HG02610 (cell line): Measurements from ENCODE around the gene NSG2.
"Not testable (repeated sequence)": the region's sequence is repeated elsewhere in the genome, so short reads cannot be mapped to it uniquely, and the experiment has no call there.

Source experiments
- ATAC-seq: cut with Tn5 transposase; IDR thresholded peaks from one replicate; pipeline ENCODE4 v1.9.1; 2021; ENCODE audit warnings: mild to moderate bottlenecking, moderate library complexity; ENCODE audit not compliant: unreplicated experiment

The NSG2 gene

DNA sequence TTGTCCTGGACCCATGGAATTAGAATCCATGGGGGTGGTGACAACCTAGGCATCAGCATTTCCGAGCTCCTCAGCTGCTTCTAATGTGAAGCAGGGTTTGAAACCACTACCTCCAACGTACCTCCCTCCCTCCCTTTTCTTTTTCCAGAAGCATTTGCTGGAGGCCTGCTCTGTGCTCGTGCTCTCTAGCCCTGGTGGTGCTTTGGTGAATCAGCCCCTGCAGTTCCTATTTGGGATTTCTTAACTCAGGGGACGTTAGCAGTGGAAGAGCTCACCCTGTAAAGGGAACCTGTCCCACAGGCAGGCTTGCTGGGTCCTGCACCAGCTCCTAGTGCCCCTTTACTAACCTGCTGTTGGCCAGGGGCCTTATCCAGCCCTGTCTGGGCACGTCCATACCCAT is 55.0 kb downstream of the NSG2 start:
- ATAC-seq, result no peak

DNA sequence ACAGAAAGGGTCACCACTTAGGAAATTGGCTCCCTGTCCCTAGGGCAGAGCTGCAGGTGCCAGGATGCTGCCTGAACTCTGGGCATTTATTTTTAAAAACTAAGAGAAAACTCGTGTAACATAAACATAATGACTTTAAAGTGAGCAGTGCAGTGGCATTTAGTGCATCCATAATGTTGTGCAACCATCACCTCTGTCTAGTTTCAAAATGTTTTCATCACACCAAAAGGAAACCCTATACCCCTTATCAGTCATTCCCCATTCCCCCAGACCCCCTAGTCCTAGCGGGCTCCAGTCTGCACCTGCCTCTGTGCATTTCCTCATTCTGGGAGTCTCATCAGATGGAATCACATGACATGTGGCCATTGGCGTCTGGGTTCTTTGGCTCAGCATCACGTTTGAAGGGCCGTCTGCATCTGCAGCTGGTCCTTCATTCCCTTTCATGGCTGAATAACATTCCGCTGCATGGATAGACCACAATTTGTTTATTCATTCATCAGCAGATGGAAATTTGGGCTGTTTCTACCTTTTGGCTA is 55.8 kb downstream of the NSG2 start:
- no peak for ATAC-seq

DNA sequence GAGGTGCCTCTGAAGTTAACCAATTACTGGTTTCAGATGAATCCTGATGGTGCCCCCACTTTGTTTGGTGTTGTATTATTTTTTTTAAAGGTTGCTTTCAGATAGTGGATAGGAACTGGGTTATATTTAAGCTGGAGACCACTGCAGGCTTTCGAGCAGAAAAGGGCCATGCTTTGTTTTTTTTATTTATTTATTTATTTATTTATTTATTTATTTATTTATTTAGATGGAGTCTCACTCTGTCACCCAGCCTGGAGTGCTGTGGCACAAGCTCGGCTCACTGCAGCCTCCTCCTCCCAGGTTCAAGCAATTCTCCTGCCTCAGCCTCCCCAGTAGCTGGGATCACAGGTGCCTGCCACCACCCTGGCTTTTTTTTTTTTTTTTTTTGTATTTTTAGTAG is 57.1 kb downstream of the NSG2 start:
- not testable (repeated sequence) for ATAC-seq

DNA sequence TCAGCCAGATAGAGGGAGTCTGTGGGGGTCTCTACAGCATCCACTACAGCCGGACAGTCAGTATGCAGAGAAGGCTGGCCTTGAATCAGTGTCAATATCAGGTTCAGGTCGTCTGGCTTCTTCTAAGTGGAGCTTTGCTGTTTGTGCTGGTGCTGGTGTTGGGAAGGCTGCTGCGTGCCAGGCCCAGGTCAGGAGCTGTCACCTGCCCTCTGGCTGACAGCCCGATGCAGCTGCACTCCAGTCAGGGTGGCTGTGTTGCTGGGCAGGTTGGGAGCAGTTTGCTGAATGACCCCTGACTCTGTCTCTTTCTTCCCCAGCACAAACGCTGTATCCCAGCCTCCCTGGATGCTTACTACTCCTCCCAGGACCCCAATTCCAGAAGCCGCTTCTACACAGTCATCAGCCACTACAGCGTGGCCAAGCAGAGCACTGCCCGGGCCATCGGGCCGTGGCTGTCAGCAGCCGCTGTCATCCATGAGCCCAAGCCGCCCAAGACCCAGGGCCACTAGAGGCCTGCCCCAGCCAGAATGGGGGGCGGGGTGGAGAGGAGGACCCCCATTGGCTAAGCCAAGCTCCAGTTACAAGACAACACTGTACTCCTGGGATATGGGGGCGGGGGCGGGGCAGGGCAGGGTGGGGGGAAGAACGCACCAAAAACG is 61.6 kb downstream of the NSG2 start:
- no peak for ATAC-seq

DNA sequence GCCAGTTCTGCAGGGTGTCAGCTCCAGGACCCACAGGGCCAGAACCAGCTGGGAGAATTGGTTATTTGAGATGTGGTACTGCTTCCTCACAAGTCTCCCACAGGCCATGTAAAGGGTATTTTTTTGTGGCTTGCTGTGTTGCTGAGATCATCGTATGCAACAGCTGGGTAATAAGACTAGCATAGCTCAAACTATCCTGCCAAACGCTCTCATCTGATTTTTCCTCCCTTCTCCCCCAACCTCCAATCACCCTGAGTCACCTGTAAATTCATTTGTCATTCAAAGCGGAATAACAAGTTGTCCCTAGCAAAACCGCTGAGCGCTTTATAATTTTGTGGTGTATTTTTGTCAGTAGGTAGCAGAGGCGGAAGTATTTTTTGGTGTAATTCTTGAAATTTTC is 63.2 kb downstream of the NSG2 start:
- ATAC-seq, result no peak

DNA sequence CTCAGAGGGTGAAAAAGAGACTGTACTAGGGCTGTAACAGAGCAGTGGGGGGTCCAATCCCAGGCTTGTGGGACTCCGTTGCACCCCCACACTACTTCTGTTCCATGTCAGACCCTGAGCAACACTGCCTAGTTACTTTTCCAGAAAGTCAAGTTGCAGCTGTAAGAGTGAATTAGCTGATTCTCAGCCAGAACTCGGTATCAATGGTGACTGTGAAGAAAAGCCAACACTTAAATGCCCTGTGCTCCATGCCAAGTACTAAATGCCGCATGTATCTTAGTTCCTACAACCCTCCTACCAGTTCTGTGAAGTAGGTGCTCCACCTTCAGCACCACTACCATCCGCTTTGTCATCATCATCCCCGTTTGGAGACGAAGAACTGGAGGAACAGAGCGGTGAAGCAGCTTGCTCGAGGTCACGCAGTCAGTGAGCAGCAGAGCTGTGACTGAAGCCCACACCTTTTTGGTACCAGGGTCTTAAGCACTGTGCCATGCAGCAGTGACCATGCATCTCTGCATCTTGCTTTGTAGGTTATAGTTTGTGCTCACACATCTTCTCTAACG is 64.3 kb downstream of the NSG2 start:
- ATAC-seq, result no peak

DNA sequence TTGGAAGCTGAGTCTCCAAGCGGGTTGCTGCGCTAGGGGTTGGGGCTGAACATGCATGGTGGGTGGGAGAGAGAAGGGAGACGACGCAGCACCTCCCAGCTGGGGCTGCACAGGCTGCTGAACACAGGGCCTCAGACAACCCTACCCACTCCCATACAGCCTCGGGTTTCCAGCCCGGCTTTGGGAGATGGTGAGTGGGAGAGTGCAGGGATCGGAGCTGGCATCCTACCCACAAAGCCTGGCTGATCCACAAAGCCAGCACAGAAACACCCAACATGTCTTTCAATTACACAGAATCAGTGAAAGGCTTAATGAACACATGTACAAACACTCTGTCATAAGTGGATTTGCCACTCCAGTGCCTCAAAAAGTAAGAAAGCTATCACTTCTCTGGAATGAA is 64.8 kb downstream of the NSG2 start:
- ATAC-seq, result no peak

DNA sequence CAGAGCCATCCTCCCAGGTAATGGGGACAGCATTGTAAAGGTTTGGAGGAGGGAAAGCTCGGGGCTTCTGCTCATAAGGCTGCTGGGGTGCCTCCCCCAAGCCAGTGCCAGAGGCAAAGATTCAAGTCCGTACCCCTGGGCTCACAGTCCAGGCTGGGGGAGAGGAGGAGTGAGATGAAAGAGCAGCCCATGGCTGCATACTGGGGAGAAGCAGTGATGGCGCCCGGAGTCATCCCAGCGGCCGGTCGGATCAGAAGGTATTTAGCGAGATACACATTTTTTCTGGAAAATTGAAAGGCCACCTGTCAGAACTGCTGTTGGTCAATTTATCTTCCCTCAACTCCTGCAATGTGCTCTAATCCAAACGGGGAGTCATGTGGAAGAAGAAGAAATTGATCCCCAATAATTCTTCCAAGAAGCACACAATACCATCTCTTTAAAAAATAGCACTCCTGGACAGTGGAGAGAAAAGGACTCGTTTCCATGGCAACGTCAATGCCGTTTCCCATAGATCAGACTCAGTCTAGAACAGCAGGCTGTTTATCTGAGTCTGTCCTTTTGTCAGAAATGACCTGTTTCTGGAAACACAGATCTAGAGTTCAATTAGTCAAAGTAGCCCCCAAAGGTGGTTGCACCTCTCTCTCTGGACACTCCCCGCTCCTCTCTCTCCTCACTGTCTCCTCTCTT is 65.9 kb downstream of the NSG2 start:
- ATAC-seq, result no peak

DNA sequence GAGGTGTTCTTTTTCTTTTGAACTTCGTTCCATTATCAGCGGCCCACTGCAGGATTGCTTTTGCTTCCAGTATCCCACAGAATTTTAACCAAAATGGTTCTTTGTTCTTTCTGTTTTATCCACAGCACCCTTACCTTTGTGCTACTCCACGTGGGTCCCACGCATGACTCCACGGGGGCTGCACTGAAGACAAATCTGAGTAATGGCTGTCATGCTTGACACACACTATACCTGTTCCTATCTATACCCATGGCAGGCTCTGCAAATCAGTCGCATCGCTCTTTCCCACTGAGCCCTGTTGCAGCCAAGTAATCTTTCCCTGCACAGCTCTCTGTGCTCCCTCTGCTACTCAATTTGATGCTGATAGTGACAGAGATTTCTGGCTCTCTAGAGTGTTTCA is 69.7 kb downstream of the NSG2 start:
- ATAC-seq, result no peak

DNA sequence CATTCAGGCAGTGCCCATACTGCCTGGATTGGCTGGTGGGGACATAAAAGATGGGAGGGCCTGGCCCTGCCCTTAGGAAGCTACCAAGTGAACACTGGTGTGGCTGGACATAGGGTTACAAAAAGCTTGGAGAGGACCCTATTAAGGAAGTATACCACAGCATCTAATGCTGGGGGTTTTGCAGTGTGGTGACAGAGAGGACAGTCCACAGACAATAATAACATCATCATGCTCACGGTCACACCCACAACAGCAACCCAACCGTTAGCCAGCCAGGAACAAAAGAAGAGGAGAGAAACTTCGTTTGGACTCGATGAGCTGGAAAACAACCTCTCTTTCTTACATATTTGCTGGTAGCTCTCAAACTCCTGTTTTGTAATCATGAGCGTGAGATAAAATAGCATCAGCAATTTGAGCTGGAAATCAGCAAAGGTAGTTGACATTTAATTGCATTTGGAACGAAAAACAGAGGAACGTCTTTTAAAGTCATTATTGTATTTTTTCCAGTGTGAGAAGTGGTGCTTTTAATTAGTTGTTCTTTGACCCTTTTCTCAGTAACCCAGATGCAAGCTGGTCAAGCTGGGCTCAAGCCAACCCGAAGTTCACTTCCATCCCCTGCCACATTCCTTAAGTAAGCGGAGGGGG is 73.4 kb downstream of the NSG2 start:
- no peak for ATAC-seq

DNA sequence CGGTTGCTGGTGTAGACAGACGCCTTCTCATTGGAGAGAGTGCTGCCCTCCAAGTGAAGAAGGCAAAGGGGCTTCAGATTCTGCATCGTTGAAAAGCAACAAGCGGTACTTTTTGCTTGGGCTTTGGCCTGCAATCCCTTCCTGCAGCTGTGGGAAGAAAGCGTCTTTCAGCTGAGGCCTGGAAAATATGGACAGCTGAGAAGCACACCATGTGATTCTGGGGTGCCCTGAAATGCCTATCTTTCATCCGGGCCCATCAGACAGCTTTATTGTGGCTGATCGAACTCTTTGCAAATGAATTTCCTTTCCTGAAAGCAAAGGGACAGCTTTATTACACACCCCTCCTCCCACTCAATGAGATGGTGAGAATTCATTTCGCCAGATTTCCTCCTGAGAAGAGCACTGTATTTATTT is 74.0 kb downstream of the NSG2 start:
- no peak for ATAC-seq

DNA sequence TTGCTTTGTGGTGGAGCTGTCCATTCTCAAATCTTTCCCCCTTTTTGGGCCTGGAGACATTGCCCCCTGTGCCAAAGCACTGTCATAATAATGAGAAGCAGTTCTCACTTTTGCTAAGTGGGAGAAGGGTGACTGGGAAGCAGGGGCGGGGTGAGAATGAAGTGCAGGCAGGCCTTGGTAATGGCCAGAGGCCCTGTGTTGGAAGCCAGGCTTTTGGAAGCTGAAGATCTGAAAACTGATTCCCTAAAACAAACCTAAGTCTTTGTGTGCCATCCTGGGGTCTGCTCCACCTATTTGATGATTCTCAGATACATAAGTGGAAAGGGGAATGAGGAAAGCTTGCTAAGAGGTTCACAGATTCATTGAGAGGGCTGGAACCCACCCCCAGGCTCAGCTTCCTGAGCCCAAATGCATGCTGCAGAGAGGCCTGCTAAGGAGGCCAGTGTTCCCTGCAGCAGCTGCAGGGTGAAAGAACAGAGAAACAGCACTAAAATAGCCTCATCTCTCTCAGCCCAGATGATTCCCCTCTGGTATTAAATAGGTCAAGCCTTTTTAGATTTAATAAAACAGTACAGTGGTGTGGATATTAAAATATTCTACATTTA is 75.0 kb downstream of the NSG2 start:
- no peak for ATAC-seq

DNA sequence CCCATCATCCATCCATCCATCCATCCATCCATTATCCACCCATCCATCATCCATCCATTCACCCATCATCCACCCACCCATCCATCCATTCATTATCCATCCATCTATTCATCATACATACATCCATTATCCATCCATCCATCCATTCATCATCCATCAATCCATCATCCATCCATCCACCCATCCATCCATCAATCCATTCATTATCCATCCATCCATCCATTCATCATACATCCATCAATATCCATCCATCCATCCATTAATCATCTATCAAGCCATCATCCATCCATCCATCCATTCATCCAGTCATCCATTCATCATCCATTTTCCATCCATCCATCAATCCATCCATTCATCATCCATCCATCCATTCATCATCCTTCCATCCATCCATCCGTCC is 89.0 kb downstream of the NSG2 start:
- no peak for ATAC-seq

DNA sequence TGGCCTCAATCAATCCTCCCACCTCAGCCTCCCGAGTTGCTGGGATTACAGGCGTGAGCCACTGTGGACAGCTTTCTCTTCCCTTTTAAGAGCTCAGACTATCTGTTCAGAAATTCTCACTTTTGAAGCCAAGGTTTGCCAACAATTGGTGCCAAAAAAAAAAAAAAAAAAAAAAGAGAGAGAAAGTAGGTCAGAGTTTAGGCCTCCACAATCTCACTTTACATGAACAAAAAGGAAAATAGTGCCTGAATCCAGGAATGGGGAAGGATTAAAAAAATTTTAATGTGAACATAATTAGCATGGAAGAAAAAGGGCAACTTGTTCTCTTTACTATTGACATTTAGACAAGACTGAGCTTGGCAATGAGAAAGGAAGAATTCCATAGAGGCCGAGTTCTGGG is 94.1 kb downstream of the NSG2 start:
- no peak for ATAC-seq

DNA sequence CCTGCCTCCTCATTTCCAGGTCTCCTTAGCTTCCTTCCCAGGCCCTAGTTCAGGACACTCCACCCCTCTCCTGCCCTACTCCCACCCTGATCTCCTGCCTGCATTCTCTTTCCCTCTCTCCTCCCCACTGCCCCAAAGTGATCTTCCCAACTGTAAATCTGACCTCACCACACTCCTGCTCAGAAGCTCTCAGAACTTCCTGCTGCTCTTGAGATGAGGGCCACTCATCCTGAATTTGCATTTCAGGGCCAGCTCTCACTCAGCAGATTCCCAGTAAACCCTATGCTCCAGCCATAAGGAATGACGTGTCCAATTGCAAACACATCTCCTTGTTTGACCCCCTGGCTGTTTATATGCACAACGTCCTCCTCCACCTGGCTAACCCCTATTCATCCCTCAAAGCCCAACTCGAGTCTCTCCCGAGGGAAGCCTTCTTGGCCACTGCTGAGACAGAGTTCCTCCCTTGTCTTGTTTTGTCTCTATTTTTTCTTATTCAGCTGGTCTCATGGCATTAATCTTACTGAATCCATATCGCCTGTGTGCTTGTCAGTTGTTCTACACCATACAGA is 95.0 kb downstream of the NSG2 start:
- ATAC-seq, result no peak

DNA sequence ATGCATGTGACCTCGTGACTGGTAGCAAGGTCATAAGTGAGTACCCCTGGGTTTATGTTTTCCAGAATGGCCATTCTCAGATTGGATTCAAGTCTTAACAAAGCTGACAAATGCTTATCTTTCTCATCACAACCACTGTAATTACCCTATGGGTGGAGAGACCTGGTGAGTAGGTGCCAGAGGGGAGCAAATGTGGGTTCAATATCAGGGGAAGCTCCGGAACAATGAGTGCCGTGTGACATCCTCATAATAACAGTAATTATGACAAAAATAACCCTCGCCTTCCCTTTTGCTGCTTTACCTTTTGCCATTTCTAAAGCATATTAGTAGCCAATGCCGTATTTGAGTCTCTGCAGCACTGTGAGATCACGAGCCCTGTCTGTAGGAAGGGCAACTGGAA is 95.9 kb downstream of the NSG2 start:
- no peak for ATAC-seq

DNA sequence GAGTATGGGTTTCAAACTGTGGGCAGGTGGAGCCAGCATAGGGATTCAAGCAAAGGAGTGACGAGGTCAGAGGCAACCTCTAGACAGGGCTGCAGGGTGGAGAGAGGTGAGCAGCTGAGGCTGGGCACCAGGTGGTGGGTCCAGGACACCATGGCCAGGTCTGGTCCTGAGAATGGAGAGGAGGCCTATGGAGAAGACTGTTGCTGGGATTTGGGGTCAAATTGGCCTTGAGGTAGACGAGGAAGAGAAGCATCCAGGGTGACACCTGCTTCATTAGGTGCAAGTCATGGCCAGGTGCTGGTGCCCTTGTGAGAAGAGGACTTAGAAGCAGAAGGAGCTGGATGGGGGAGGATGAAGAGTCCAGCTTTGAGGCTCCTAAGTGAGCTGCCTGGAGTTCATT is 99.6 kb downstream of the NSG2 start:
- no peak for ATAC-seq

DNA sequence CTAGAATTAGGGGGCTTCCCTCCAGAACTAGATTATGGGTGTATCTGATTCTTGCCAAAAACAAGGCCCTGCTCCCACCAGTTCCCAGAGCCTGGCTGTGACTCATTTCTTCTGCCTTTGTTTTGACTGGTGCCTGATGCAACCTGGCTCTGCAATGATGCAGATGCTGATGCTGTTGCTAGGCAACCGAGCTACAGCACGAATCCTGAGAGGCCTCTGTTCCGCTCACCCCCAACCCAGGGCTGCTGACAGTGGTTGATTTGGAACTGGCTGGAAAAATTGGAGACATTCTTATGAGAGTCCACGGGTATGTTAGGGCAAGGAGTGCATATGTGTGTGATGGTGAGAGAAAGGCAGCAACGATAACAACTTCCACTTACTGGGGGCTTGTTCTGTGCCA is 100.3 kb downstream of the NSG2 start:
- ATAC-seq, result no peak

DNA sequence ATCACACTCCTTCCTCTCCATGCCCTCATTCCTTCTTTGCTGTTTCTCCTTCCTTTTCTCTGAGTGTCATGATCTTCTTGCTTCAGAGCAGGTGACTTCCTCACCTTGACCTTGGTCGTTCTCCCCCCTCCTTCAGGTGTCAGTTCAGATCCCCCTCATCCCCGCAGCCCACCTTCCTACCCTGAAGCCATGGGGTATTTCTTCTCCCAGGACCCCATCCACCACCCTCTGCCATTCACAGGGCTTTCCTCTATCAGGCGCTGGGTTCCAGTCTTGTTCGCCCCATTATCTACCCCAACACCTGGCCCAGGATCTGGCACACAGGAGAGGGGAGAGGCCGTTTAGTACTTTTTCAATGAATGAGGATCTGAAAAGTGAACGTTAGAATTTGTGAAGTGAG is 101.0 kb downstream of the NSG2 start:
- no peak for ATAC-seq

DNA sequence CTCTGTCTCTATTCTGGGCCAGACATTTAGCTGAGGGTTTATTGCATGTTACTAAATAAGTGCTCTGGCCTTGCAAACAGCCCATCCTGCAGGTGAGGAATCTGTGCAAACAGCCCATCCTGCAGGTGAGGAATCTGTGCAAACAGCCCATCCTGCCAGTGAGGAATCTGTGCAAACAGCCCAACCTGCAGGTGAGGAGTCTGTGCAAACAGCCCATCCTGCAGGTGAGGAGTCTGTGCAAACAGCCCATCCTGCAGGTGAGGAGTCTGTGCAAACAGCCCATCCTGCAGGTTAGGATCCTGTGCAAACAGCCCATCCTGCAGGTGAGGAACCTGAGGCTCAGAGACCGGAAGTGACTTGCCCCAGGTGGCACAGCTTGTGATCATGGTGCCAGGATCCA is 101.5 kb downstream of the NSG2 start:
- ATAC-seq, result not testable (repeated sequence)

DNA sequence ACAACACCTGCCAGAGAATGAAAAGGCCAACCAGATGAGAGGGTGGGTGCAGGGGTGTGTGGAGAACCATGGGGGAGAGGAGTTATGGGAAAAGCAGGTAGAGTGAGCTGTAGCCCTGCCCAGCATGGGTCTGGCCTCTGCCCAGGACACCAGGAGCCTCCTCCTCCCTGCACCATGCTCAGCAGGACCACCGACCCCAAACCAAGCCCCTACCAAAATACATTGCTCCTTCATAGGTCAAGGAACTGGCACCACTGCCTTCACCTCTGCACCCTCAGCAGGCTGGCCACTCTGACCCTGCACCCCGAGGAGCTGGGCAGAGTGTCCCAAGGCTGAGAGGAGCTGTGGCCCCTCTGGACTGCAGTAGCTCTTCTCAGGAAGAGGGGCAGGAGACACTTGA is 102.0 kb downstream of the NSG2 start:
- no peak for ATAC-seq
